Subcutaneous preadipocyte (primary cell): ENCODE data around the gene COPS4. TPM values are rescaled to one million over a fixed set of nuclear protein-coding genes. Genes with fewer than 3 reads are reported as not detected.

Experiments used
- small RNA-seq: library from RNA; depleted of rRNA; stranded (forward); fragments of <200 nt; gene quantifications from one replicate; pipeline ENCODE3, GENCODE V24; 2012
- total RNA-seq: library from RNA; depleted of rRNA; stranded (reverse); fragments of >200 nt; gene quantifications from 2 replicates; pipeline ENCODE4 v1.2.3, GENCODE V29; 2012

Gene COPS4
- 103 and 107 TPM in 2 replicates for total RNA-seq

GRCh38 chr4:83034630-83035494 lies at the start of gene COPS4:
Gene COPS4, plus strand, starts transcription at chr4:83035183. Its CDS starts 42 bp downstream, at chr4:83035225.

GRCh38 chr4:83010522-83011318 lies 24.3 kb upstream of the COPS4 start, which contains the start of gene LIN54:
Gene LIN54, minus strand, starts transcription at chr4:83010823. Its CDS starts 25,979 bp downstream, at chr4:82984844.

GRCh38 chr4:83114576-83114975 lies 79.6 kb downstream of the COPS4 start, which contains the start of gene PLAC8:
Gene PLAC8, minus strand, starts transcription at chr4:83114729. Its CDS starts 6,808 bp downstream, at chr4:83107921.

Small RNA genes within 50 kb of the gene (small RNA-seq; reads per million reads assigned to genes)
- gene RNU6-615P: not detected

Other genes starting within 250 kb of the COPS4 start
- 7.6 and 9.9 TPM in 2 replicates for gene SCD5, start 236.4 kb upstream of the COPS4 start, total RNA-seq
- gene SEC31A, start 144.0 kb upstream of the COPS4 start, total RNA-seq: 266 and 308 TPM in 2 replicates
- gene THAP9, start 134.4 kb upstream of the COPS4 start, total RNA-seq: 3.3 and 3.5 TPM in 2 replicates
- 13.2 and 17.4 TPM in 2 replicates for gene LIN54, start 24.4 kb upstream of the COPS4 start, total RNA-seq
- 1.8 TPM in 1 of 2 replicates, not detected in the other for gene PLAC8, start 79.5 kb downstream of the COPS4 start, total RNA-seq
- 15.4 and 25.2 TPM in 2 replicates for gene COQ2, start 249.6 kb downstream of the COPS4 start, total RNA-seq